ENCODE results near the gene SLC6A6.

Gene SLC6A6

DNA sequence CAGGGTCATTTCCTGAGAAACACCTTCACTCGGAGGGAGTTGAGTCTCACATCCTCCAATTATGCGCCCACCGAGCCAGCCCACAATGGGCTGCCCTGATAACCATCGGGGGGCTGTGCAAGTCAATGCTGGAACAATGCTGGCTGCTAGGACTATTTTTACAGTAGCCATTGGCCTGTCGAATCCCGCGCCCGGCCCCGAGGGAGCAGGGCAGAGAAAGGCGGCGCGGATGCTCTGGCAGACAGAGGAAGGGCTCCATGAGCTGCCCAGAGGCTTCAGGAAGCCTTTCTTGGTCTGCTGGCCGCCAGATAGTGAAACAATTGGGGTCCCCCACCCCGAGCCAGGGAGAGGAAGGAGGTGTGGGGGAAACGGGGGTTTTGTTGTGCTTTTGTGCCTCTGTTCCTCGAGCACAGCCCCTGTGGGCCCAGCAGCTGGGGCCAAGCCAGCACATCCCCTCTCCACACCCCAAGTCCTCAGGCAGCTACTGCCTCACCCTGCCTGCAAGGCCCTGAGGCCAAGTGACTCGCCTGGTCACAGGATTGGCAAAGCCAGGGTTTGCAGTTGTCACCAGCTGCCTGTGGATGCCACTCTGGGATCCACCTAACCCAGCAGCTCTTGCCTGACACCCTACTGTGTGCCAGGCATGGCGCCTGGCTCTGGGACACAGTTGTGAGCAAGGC is 39.0 kb downstream of the SLC6A6 start:
- no peaks in the 10 kb centered on the region for H3K9me3 ChIP-seq (ENCODE audit: control insufficient read depth, low read length)
- H3K4me1 ChIP-seq (ENCODE audit: control insufficient read depth, insufficient read depth, low read length), result peaks cover 6% of the 10 kb centered on the region
- peak; percentile 33 for DNase-seq (ENCODE audit: low read depth)
- no peak overlapping the region for H3K4me3 ChIP-seq (ENCODE audit: low read length)
- no peaks in the 10 kb centered on the region for H3K27me3 ChIP-seq (replicated peaks; ENCODE audit: control insufficient read depth, insufficient read depth, low read length)
- no peak overlapping the region for H3K9ac ChIP-seq (ENCODE audit: low read length)
- peaks cover 11% of the 10 kb centered on the region for H3K36me3 ChIP-seq (ENCODE audit: control insufficient read depth, insufficient read depth, low read length, severe bottlenecking)

GRCh38 chr3:14441920-14442300 is 39.5 kb downstream of the SLC6A6 start:
- no peak overlapping the region for H3K9ac ChIP-seq (ENCODE audit: low read length)
- H3K4me1 ChIP-seq (ENCODE audit: control insufficient read depth, insufficient read depth, low read length), result peaks cover 6% of the 10 kb centered on the region
- H3K9me3 ChIP-seq (ENCODE audit: control insufficient read depth, low read length), result no peaks in the 10 kb centered on the region
- no peak for DNase-seq (ENCODE audit: low read depth)
- no peaks in the 10 kb centered on the region for H3K27me3 ChIP-seq (replicated peaks; ENCODE audit: control insufficient read depth, insufficient read depth, low read length)
- peaks cover 16% of the 10 kb centered on the region for H3K36me3 ChIP-seq (ENCODE audit: control insufficient read depth, insufficient read depth, low read length, severe bottlenecking)
- H3K4me3 ChIP-seq (ENCODE audit: low read length), result no peak overlapping the region

DNA sequence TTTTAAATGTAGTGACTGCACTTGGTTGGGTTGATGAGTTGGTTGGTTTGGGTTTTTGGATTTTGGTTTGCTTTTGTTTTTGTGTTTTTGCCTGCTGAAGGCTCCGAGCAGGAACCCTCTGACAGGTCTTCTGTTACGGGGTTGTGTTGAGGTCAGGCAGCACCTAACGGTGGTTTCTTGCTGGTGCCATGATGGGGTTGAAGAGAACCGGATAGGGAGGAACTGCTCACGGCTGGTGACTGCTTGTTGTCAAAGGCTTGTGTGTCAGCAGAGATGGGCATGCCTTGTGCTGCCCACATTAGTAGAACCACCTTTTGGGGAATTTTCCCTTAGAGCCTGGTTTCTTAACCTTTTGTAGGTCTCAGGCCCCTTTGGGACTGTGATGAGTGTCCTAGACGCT is 42.0 kb downstream of the SLC6A6 start:
- Histone ChIP-seq H3K36me3 (ENCODE audit: control insufficient read depth, insufficient read depth, low read length, severe bottlenecking) (peaks cover 40% of the 10 kb centered on the region), H3K9me3 (ENCODE audit: control insufficient read depth, low read length) (no peaks in the 10 kb centered on the region), H3K9ac (ENCODE audit: low read length) (no peak overlapping the region), H3K27me3 (replicated peaks; ENCODE audit: control insufficient read depth, insufficient read depth, low read length) (no peaks in the 10 kb centered on the region), H3K4me3 (ENCODE audit: low read length) (no peak overlapping the region), H3K4me1 (ENCODE audit: control insufficient read depth, insufficient read depth, low read length) (peaks cover 4% of the 10 kb centered on the region)
- DNase-seq (ENCODE audit: low read depth), result no peak

- no peak overlapping the region for H3K9ac ChIP-seq (ENCODE audit: low read length)
- no peaks in the 10 kb centered on the region for H3K4me1 ChIP-seq (ENCODE audit: control insufficient read depth, insufficient read depth, low read length)
- no peaks in the 10 kb centered on the region for H3K9me3 ChIP-seq (ENCODE audit: control insufficient read depth, low read length)
- H3K27me3 ChIP-seq (replicated peaks; ENCODE audit: control insufficient read depth, insufficient read depth, low read length), result no peaks in the 10 kb centered on the region
- H3K4me3 ChIP-seq (ENCODE audit: low read length), result no peak overlapping the region
- H3K36me3 ChIP-seq (ENCODE audit: control insufficient read depth, insufficient read depth, low read length, severe bottlenecking), result peaks cover 44% of the 10 kb centered on the region
- DNase-seq (ENCODE audit: low read depth), result no peak
Measured at GRCh38 chr3:14445773-14446172, 43.4 kb downstream of the SLC6A6 start.

DNA sequence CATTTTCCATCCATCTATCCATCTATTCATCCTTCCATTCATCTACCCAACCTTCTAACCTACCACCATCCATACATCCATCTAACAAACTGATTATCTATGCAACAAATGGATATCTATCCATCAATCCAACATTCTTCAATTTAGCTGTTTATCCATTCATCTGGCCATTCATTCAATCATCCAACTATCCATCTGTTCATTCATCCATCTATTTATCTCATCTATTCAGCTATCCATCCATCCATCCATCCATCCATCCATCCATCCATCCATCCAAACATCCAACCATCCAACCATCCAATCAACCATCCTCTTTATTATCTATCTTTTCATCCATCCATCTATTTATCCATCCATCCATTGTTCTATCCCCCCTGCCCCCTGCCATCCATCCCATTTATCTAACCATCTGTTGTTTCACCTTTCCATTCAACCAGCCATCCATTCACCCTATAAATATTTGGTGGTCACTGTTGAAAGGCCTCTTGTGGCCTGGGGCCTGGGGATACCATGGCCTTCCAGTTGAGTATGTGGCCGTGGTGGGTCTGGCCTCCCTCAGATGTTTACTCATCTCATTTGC is 44.7 kb downstream of the SLC6A6 start:
- Histone ChIP-seq H3K27me3 (replicated peaks; ENCODE audit: control insufficient read depth, insufficient read depth, low read length) (no peaks in the 10 kb centered on the region), H3K9me3 (ENCODE audit: control insufficient read depth, low read length) (no peaks in the 10 kb centered on the region), H3K36me3 (ENCODE audit: control insufficient read depth, insufficient read depth, low read length, severe bottlenecking) (peaks cover 44% of the 10 kb centered on the region), H3K4me3 (ENCODE audit: low read length) (no peak overlapping the region), H3K9ac (ENCODE audit: low read length) (no peak overlapping the region), H3K4me1 (ENCODE audit: control insufficient read depth, insufficient read depth, low read length) (peaks cover 4% of the 10 kb centered on the region)
- no peak for DNase-seq (ENCODE audit: low read depth)

GRCh38 chr3:14448063-14448462 is 45.7 kb downstream of the SLC6A6 start:
- no peak for DNase-seq (ENCODE audit: low read depth)
- Histone ChIP-seq H3K9me3 (ENCODE audit: control insufficient read depth, low read length) (no peaks in the 10 kb centered on the region), H3K36me3 (ENCODE audit: control insufficient read depth, insufficient read depth, low read length, severe bottlenecking) (peaks cover 44% of the 10 kb centered on the region), H3K27me3 (replicated peaks; ENCODE audit: control insufficient read depth, insufficient read depth, low read length) (no peaks in the 10 kb centered on the region), H3K4me1 (ENCODE audit: control insufficient read depth, insufficient read depth, low read length) (peaks cover 12% of the 10 kb centered on the region), H3K9ac (ENCODE audit: low read length) (no peak overlapping the region), H3K4me3 (ENCODE audit: low read length) (no peak overlapping the region)

DNA sequence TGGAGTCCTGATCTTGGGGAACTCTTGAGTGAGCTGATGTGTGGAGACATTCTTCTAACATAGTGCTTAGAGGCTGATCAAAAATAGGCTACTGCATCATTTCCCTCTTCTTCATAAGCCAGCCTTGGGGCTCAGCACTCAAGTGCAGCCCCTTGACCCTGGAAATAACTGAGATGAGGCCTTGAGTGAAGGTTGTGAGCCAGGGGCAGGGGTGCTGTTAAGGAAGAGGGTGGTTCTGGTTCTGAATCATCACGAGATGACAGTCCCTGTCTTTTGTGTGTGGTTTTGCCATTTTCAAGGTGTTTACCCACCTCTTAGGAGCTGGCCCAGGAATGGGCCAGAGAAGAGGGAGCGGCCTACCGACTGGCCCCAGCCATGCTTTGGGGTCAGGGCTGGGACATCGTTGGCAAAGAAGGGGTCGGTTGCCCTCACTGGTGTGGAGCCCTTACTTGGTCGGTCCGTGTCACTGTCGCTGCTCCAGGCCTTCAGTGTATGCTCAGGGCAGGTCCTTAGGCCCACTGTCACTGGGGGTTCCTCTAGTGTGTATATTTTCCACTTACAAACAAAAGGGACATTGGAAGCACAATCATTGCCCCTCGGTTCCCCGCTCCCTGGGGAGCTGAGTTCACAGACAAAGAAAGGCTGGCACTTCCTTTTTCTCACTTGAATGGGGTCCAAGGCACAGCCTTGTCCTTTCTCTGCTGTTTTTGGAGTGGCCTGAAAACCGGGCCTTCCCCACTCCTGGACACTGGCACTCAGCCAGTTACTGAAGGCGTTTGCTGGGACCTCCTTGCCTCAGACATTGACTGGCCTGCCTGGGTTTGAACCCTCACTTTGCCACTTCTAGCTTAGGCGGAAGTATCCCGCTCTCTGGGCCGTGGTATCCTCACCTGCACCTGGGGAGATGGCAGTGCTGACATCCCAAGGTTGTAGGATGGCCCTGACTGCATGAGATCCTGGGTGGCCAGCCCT is 46.6 kb downstream of the SLC6A6 start:
- Histone ChIP-seq H3K9ac (ENCODE audit: low read length) (no peak overlapping the region), H3K4me3 (ENCODE audit: low read length) (no peak overlapping the region), H3K27me3 (replicated peaks; ENCODE audit: control insufficient read depth, insufficient read depth, low read length) (no peaks in the 10 kb centered on the region), H3K9me3 (ENCODE audit: control insufficient read depth, low read length) (no peaks in the 10 kb centered on the region), H3K4me1 (ENCODE audit: control insufficient read depth, insufficient read depth, low read length) (peaks cover 19% of the 10 kb centered on the region), H3K36me3 (ENCODE audit: control insufficient read depth, insufficient read depth, low read length, severe bottlenecking) (peaks cover 44% of the 10 kb centered on the region)
- no peak for DNase-seq (ENCODE audit: low read depth)

DNA sequence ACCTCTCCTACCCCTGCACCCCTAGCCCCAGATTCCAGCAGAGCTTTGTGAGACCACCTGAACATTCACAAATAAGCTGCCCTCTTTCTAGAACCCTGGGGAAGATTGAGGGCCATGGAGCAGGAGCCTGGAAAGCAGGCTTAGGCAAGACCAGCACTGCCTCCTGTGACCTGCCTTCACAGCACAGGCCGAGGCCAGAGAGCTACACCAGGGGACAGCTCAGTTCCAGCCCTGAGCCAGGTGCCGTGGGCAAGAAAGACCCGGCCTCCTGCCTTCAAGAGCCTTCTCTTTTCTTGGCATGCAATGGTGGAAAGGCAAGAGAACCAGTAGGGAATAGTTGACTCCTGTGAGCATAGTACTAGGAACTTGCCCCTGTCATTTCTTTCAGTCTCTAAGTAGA is 48.1 kb downstream of the SLC6A6 start:
- no peak for DNase-seq (ENCODE audit: low read depth)
- Histone ChIP-seq H3K36me3 (ENCODE audit: control insufficient read depth, insufficient read depth, low read length, severe bottlenecking) (peaks cover 42% of the 10 kb centered on the region), H3K9ac (ENCODE audit: low read length) (no peak overlapping the region), H3K4me3 (ENCODE audit: low read length) (no peak overlapping the region), H3K4me1 (ENCODE audit: control insufficient read depth, insufficient read depth, low read length) (peaks cover 19% of the 10 kb centered on the region), H3K9me3 (ENCODE audit: control insufficient read depth, low read length) (no peaks in the 10 kb centered on the region), H3K27me3 (replicated peaks; ENCODE audit: control insufficient read depth, insufficient read depth, low read length) (no peaks in the 10 kb centered on the region)

DNA sequence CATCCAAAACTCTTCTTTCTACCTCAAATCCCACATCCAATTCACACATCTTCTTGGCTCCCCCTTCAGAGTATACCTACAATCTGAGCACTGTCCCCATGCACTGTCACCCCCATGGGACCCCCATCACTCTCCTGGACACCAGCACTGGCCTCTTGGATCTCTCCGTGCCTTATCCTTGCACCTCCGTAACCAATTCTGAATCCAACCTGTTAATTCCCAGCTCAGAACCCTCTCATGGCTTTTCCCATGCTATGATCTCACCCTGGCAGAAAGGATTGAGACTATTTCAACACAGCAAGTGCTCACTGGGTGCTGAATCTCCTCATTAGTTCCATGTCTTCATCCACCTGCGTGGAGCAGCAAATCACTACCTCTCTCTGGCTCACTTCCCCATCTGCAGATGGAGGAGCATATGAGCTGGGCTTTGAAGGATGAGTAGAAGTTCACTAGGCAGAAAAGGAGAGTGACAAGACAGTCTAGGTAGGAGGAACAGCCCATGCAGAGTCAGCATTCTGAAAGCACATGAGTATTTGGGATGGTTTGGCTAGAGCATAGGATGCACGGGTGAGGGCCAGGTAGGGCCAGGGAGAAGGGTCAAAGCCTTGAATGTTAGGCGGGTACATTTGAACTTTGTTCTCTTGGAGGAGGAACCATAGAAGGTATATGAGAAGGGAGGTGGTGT is 48.7 kb downstream of the SLC6A6 start:
- Histone ChIP-seq H3K9me3 (ENCODE audit: control insufficient read depth, low read length) (no peaks in the 10 kb centered on the region), H3K4me3 (ENCODE audit: low read length) (no peak overlapping the region), H3K36me3 (ENCODE audit: control insufficient read depth, insufficient read depth, low read length, severe bottlenecking) (peaks cover 36% of the 10 kb centered on the region), H3K27me3 (replicated peaks; ENCODE audit: control insufficient read depth, insufficient read depth, low read length) (no peaks in the 10 kb centered on the region), H3K4me1 (ENCODE audit: control insufficient read depth, insufficient read depth, low read length) (peaks cover 19% of the 10 kb centered on the region), H3K9ac (ENCODE audit: low read length) (no peak overlapping the region)
- no peak for DNase-seq (ENCODE audit: low read depth)

DNA sequence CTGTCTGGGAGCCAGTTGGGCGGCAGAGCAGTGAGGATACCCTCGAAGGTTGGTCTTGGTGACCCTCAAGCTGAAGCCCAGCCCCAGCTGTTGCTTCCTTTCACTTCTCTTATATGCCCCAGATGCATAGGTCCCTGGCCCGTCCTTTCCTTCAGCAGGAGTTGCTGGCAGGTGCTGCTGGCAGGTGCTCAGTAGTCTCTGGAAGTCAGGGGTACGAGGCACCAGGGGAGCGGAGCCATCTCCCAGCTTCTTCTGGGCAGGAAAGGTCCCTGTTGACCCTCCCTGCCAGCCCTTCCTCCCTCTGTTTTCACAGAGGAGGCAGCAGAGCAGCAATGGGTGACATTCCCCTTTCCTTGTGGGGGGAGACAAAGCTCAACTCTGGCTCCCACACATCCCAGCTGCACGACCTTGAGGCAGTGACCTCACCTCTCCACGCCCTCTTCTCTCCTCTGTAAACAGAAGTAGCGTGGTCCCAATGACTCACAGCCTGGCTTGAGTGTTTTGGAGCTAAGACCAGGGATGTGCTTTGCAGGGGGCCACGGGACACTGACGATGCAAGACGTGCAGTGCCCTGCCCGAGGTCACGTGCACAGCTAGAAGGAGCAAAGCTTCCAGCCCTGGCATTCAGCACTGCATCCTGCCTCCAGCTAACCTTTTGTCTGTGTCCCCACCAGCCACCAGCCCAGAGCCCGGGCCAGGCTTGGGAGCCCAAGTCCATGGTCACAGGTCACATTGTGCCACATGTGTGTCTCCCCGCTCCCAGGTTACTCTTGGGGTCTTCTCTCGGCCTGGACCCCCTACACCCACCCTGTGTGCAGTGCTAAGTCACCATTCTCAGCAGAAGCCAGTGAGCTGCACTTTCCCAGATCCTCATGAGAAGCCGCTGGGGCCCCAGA is 49.7 kb downstream of the SLC6A6 start:
- Histone ChIP-seq H3K9me3 (ENCODE audit: control insufficient read depth, low read length) (no peaks in the 10 kb centered on the region), H3K27me3 (replicated peaks; ENCODE audit: control insufficient read depth, insufficient read depth, low read length) (no peaks in the 10 kb centered on the region), H3K36me3 (ENCODE audit: control insufficient read depth, insufficient read depth, low read length, severe bottlenecking) (peaks cover 26% of the 10 kb centered on the region), H3K4me1 (ENCODE audit: control insufficient read depth, insufficient read depth, low read length) (peaks cover 19% of the 10 kb centered on the region), H3K9ac (ENCODE audit: low read length) (peak overlapping the region; percentile 35), H3K4me3 (ENCODE audit: low read length) (peak overlapping the region; percentile 12)
- DNase-seq (ENCODE audit: low read depth), result peak; percentile 69
